GM18526 (cell line): ENCODE results near the gene TSPYL1.

Experiments
- POLR2A ChIP-seq: IDR thresholded peaks from 3 replicates; pipeline ENCODE4 v1.6.1; 2011; ENCODE audit not compliant: insufficient read length; ENCODE audit errors: extremely low read depth

TSPYL1 gene

DNA sequence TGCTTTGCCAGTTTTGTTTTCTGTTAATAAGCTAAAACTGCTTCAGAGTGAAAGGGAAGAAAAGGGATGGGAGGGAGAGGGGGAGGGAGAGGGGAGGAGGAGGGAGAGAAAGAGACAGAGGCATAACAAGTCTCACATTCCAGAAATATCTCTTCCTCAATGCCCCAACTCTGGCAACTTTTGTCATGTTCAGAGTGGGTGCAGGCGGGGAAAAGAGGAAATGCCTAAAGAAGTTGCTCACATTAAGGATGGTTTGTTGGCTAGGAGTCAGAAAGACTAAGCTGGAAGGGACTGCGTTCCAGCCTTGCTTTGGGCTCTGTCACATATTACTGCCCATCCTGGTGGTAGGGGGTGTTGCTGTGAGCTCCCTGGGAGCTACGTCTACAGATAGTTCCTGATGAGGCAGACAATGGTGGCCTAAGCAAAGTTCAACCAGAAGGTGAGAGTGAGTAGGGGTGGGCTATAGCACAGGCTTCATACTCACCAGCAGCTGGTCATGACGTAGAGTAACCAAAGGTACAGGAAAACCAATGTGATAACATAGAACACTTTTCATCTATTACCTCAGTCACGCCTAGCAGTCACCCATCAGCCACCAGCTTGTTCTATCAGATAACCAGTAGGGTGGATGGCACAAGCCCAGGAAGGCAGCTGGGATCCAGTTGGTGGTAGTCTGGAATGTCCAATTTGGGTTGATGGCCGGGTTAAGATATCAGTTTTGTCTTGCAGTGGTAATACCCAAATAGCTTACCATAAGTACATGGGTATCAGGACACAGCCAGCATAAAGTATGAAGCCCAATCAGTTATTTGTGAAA lies 28.0 kb downstream of the TSPYL1 start:
- no peak for TF ChIP-seq POLR2A

DNA sequence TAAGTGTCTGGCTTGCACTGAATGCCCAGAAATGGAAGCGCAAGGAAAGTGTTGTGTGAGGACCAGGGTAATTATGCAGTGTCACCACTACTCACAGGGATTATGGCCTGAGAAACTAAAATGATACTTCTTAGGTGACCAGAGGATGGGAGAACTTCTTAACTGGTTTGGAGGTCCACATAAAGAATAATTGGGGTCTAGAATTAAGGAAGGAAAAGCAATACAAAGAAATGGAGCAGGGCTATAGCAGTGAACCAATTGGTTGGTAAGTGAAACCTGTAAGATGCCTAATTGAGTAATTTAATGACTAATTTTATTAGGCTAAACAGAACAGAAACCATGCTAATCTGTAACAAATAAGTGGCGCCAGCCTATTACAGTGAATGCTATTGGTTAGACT lies 31.2 kb downstream of the TSPYL1 start:
- no peak for TF ChIP-seq POLR2A

GRCh38 chr6:116247285-116247684 lies 32.4 kb downstream of the TSPYL1 start:
- no peak for TF ChIP-seq POLR2A

- no peak for TF ChIP-seq POLR2A
These were observed 33.6 kb downstream of the TSPYL1 start for GRCh38 chr6:116246089-116246488.

DNA sequence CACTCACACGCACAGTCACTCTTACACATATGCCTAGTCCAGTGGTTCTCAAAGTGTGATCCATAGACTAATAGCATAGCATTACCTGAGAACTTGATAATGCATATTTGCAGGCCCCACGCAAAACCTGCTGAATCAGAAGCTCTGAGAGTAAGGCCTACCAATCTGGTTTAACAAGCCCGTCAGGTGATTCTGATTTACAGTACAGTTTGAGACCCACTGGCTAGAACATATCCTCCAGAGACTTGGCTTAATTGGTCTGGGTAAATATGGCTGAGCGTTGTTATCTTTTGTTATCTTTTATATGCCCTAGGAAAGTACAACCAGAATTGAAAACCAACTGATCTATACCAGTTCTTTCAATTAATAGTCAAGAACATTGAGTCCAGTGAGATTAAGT lies 35.4 kb downstream of the TSPYL1 start:
- TF ChIP-seq POLR2A, result no peak

- TF ChIP-seq POLR2A, result no peak
These were observed 39.9 kb downstream of the TSPYL1 start for GRCh38 chr6:116239856-116240255.

DNA sequence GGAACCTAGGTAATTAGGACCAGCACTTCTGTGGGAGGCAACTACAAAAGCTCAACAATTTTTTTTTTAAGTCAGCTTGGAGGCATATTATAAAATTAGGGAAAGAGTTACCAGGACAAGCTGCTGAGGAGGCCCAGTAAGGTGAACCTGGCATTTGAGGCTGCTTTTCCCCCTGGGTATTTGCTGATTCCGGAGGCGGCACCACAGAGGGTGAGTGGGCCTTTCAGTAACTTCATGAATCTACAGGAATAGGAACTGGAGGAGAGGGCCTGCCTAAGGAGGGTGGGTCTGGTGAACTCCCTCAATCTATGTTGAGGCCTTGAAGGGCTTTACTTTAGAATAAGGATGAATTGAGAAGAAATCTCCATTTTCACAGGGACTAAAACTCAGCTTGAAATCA lies 40.5 kb downstream of the TSPYL1 start:
- TF ChIP-seq POLR2A, result no peak

- TF ChIP-seq POLR2A, result no peak
These were observed 41.6 kb downstream of the TSPYL1 start for GRCh38 chr6:116238083-116238482.

DNA sequence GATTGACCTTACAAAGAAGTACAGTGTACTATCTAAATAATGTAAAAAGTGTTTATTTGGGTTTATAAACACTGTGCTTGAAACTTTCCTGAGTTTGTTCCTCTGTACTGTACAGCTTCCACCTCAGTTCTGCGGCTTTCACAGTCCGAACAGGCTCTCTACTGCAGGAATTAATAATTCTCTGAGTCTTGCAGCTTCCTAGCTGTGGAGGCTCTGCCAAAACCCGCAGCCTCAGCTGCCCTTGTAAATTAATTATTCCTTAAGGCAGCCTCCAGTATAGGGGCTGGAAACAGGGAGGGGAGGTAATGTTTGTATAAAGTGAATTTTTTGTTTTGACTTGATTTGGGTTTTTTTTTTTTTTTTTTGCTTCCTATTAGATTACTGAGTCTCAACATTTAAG lies 45.0 kb downstream of the TSPYL1 start:
- no peak for TF ChIP-seq POLR2A

DNA sequence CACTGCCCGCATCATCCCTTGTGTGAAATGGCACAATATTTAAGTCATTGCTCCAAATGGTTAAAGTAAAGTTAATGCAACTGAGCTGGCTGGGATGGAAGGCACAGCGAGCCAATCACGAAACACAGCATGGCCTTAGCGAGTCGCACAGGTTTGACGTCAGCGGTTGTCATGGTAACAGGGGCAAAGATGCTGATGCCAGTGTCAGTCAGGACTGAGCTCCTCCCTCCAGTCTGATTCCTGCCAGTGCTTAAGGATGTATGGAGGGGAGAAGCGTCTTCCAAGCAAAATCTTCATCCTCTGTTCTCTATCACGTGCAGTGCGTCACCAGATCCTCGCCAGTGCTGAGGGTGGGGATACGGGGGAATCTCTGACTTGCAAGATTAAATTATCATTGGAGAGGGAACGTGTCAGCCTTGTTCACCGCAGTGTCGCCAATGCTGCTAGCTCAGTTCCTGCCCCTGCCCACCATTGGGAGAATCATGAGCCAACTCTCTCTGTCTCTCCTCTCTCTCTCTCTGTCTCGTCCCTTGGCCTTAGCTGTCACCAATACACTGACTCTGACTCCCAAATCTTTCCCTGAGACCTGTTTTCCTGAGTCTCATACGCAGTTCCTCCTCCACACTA lies 50.3 kb downstream of the TSPYL1 start:
- no peak for TF ChIP-seq POLR2A
